ENCODE measurements around the gene COL18A1.

COL18A1 gene

DNA sequence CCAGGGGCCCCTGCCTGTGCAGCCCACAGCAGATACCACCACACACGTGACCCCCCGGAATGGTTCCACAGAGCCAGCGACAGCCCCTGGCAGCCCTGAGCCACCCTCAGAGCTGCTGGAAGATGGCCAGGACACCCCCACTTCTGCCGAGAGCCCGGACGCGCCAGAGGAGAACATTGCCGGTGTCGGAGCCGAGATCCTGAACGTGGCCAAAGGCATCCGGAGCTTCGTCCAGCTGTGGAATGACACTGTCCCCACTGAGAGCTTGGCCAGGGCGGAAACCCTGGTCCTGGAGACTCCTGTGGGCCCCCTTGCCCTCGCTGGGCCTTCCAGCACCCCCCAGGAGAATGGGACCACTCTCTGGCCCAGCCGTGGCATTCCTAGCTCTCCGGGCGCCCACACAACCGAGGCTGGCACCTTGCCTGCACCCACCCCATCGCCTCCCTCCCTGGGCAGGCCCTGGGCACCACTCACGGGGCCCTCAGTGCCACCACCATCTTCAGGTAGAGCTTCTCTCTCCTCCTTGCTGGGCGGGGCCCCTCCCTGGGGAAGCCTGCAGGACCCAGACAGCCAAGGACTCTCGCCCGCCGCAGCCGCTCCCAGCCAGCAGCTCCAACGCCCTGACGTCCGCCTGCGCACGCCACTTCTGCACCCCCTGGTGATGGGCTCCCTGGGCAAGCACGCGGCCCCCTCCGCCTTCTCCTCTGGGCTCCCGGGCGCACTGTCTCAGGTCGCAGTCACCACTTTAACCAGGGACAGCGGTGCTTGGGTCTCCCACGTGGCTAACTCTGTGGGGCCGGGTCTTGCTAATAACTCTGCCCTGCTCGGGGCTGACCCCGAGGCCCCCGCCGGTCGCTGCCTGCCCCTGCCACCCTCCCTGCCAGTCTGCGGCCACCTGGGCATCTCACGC is 51.0 kb downstream of the COL18A1 start:
- TF ChIP-seq, protein P1, sequence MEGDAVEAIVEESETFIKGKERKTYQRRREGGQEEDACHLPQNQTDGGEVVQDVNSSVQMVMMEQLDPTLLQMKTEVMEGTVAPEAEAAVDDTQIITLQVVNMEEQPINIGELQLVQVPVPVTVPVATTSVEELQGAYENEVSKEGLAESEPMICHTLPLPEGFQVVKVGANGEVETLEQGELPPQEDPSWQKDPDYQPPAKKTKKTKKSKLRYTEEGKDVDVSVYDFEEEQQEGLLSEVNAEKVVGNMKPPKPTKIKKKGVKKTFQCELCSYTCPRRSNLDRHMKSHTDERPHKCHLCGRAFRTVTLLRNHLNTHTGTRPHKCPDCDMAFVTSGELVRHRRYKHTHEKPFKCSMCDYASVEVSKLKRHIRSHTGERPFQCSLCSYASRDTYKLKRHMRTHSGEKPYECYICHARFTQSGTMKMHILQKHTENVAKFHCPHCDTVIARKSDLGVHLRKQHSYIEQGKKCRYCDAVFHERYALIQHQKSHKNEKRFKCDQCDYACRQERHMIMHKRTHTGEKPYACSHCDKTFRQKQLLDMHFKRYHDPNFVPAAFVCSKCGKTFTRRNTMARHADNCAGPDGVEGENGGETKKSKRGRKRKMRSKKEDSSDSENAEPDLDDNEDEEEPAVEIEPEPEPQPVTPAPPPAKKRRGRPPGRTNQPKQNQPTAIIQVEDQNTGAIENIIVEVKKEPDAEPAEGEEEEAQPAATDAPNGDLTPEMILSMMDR (IDR thresholded peaks at IDR 0.05; ENCODE audit: low read depth, low read length): no peak
- DNase-seq (ENCODE audit: extremely low read depth, low read depth): no peak

DNA sequence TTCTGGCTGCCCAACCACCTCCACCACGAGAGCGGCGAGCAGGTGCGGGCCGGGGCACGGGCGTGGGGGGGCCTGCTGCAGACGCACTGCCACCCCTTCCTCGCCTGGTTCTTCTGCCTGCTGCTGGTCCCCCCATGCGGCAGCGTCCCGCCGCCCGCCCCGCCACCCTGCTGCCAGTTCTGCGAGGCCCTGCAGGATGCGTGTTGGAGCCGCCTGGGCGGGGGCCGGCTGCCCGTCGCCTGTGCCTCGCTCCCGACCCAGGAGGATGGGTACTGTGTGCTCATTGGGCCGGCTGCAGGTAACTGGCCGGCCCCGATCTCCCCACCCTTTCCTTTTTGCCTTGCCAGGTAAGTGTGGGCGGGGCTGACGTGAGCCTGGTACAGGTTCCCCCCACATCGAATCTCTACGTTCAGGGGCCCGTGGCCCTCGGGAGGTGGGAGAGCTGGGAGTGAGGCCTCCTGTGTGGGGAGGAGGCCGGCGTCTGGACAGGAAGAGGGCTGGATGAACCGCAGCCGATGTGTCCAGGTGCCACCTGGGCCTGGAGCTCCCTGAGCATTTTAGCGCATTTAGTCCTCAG is 51.7 kb downstream of the COL18A1 start:
- TF ChIP-seq, protein P1 (IDR thresholded peaks at IDR 0.05; ENCODE audit: low read depth, low read length): no peak
- no peak for DNase-seq (ENCODE audit: extremely low read depth, low read depth)

DNA sequence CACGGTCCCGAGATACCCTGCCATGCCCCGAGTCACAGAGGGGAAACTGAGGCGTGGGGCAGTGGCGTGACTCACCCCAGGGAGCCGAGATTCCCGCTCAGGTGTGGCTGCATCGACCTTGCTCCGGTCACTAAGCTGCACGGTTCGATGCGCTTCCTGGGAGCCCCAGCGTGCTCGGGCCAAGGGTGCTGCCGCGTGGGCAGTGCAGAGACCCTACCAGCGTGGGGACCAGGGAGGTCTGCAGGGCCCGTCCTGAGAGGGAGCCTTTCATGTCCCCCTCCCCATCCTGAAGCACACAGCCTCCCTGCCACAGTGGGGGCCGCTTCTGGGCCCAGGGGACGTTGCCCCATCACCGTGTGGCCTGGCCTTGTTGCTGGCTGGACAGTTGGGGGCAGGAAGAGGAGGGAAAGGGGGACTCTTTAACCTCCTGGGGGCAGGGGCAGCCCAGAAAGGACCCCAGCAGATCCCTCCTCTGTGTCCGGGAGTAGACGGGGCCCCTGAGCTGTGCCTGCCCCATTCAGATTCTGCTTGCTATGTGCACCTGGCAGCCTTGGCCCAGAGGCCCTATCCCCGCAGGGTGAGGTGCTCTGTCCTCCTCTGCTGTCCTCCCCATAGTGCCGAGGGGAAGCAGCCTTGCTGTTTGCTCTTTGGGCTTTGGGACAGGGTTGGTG is 52.3 kb downstream of the COL18A1 start:
- TF ChIP-seq, protein P1 (IDR thresholded peaks at IDR 0.05; ENCODE audit: low read depth, low read length): no peak
- DNase-seq (ENCODE audit: extremely low read depth, low read depth): no peak

DNA sequence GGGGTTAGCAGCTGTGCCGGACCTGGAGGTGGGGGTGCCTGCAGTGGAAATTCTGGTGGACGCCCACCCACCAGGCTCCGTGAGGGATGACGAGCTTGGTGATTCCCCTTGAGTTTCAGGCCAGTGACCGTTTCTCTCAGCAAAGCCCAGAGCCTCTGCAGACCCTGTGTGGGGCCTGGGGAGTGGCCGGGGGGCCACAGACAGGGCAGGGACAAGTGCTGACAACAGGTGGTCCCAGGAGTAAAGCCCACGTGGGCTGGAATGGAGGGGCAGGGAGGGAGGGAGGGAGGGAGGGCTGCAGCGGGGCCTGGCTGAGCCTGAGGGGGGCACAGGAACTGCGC is 52.8 kb downstream of the COL18A1 start:
- no peak for DNase-seq (ENCODE audit: extremely low read depth, low read depth)
- TF ChIP-seq, protein P1 (IDR thresholded peaks at IDR 0.05; ENCODE audit: low read depth, low read length): no peak

DNA sequence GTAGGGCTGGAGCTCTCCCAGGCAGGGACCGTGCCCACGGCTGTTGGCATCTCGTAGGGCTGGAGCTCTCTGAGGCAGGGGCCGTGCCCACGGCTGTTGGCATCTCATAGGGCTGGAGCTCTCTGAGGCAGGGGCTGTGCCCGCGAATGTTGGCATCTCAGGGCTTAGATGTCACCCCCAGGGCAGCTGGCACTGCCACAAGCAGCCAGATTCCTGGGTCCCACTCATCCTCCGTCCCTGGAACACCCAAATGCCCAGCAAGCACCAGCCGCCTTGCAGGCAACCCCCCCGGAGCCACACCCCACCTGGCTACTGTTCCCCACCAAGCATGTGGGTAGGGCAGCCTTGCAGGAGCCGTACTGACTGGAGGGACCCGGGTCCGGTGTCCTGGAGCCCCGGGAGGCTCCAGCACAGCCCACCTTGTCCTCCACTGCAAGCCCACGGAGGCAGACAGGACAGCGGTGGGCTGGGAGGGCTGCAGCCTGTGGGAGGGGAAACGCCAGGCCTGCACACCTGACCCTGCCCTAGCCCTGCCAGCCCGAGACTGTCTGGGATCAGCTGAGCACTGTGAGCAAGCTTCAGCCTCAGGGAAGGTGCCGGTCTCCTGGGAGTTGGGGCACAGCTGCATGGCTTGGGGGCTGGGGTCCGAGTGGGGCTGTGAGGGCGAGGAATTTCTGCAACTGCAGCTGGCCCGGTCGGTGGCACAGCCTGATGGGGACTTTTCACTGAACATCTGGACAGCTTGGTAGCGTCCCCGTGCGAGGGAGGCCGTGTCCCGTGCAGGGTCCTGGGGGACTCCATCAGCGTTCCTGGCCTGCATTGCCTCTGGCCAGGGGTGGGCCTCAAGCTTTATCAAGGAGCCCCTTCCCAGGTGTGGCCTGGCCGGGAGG is 53.6 kb downstream of the COL18A1 start:
- TF ChIP-seq, protein P1 (IDR thresholded peaks at IDR 0.05; ENCODE audit: low read depth, low read length): no peak
- no peak for DNase-seq (ENCODE audit: extremely low read depth, low read depth)

DNA sequence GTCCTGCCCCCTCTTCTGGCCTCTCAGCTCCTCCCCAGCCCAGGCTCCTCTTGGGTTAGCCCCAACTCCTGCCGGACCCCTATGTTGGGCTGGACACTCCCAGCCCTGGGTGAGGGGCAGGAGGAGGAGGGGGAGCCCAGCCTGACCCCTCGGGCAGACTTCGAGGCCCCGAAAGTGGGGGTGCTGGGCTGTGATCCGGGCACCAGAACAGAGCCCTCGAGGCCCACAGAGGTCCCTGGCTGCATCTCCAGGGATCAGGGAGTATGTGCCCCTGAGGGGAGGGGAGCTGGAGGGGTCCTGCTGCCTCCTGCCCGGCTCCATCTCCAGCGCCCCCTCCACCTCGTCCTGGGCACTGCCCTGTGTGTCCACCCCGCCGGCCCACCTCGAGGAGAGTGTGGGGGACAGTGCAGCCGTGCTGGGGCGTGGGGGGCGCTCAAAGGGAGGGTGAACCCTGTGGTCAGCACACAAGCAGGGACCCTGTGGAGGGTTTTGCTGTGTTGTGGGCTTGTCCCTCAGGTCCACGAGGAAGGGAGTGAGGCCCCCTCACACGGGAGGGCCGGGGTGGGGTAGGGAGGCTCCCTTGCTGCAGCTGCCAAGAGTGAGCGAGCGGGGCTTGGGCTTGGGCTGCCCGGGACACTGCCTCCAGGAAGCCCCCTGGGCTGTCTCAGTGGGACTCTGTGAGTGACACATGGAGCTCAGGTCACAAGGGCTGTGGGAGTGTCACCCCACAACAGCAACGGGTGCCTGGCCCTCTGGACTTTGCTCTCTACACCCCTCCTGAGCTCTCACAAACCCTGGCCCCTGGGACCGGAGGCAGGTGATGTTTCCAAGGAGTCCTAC is 54.4 kb downstream of the COL18A1 start:
- TF ChIP-seq, protein P1 (IDR thresholded peaks at IDR 0.05; ENCODE audit: low read depth, low read length): no peak
- DNase-seq (ENCODE audit: extremely low read depth, low read depth): no peak
